Rectal smooth muscle tissue (tissue), 1 donor: ENCODE results near the gene TPK1.

Experiments used
- H3K27ac ChIP-seq: one replicate; pipeline ENCODE4 v1.7.0; 2013; ENCODE audit warnings: low read depth, low read length, inconsistent platforms
- H3K27me3 ChIP-seq: one replicate; pipeline ENCODE4 v1.7.0; 2013; ENCODE audit warnings: low read length; ENCODE audit not compliant: control insufficient read depth, insufficient read depth
- H3K36me3 ChIP-seq: one replicate; pipeline ENCODE4 v1.7.0; 2013; ENCODE audit warnings: low read length; ENCODE audit not compliant: control insufficient read depth, insufficient read depth
- H3K4me1 ChIP-seq: one replicate; pipeline ENCODE4 v1.7.0; 2013; ENCODE audit warnings: low read length; ENCODE audit not compliant: control insufficient read depth, insufficient read depth
- H3K4me3 ChIP-seq: one replicate; pipeline ENCODE4 v1.7.0; 2013; ENCODE audit warnings: low read length
- H3K9ac ChIP-seq: one replicate; pipeline ENCODE4 v1.7.0; 2013; ENCODE audit warnings: low read length

Gene TPK1

GRCh38 chr7:144527051-144527471 is 308.8 kb downstream of the TPK1 start:
- Histone ChIP-seq H3K4me3 (no peak overlapping the region), H3K27me3 (no peaks in the 10 kb centered on the region), H3K9ac (no peak overlapping the region)

DNA sequence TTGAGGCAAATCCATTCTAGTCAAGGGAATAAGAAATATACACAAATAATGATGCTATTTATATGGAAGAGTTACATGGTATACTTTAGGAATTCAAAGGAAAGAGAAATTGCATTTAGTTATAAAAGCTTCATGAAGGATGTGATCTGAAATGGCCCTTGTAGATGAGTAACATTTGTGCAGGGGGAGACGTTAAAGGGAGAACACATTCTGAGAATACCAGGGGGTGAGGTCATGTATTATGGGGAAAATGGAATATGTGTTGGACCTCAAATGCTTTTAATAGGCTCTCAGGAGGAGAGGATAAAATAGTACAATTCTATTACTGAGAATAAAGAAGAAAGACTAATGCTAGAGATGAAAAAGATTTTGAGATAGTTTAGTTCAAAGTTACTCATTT is 309.9 kb downstream of the TPK1 start:
- Histone ChIP-seq H3K4me3 (no peak overlapping the region), H3K36me3 (no peaks in the 10 kb centered on the region), H3K27ac (no peak overlapping the region), H3K4me1 (no peaks in the 10 kb centered on the region), H3K27me3 (no peaks in the 10 kb centered on the region), H3K9ac (no peak overlapping the region)

More at GRCh38 chr7:144527051-144527471, 308.8 kb downstream of the TPK1 start:
- no peaks in the 10 kb centered on the region for H3K36me3 ChIP-seq
- H3K4me1 ChIP-seq, result no peaks in the 10 kb centered on the region
- H3K27ac ChIP-seq, result no peak overlapping the region

DNA sequence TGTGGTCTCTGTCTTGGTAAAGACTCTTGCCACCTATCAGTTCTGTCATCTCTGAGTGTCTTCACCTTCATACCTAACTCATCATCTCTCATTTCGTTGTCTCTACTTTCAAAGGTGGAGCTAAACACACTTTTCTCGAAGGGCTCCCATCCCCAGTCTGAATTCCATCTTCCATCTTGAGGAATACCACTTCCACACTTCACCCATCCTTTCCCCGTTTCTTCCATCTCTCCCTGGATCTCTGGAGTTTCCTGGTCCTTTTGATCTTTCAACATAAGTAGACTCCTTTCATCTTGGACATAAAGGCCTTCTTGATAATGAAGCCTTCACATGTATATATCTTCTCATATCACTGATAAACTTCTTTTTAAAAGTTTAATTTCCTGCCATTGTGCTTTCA is 311.6 kb downstream of the TPK1 start:
- no peak overlapping the region for H3K27ac ChIP-seq
- no peaks in the 10 kb centered on the region for H3K27me3 ChIP-seq
- H3K4me1 ChIP-seq, result peaks cover 10% of the 10 kb centered on the region
- no peak overlapping the region for H3K9ac ChIP-seq
- no peak overlapping the region for H3K4me3 ChIP-seq
- no peaks in the 10 kb centered on the region for H3K36me3 ChIP-seq

DNA sequence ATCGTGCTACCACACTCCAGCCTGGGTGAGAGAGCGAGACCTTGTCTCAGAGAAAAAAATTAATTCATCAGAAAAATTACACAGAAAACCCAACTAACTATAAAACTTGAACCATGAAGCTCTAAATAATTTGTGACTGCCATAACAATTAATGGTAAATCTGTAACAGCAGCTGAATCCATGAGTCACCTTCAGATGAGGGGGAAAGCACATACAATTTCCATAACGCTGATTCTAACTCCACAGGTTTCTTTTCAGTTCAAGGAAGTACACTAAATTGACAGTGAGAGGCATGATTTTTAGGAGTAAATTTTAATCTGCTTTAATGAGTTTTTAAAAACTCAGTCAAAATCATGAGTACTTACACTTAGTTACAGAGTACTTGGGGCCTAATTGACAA is 312.2 kb downstream of the TPK1 start:
- H3K9ac ChIP-seq, result no peak overlapping the region
- H3K4me3 ChIP-seq, result no peak overlapping the region
- H3K36me3 ChIP-seq, result no peaks in the 10 kb centered on the region
- H3K27ac ChIP-seq, result no peak overlapping the region
- H3K27me3 ChIP-seq, result no peaks in the 10 kb centered on the region
- peaks cover 10% of the 10 kb centered on the region for H3K4me1 ChIP-seq

DNA sequence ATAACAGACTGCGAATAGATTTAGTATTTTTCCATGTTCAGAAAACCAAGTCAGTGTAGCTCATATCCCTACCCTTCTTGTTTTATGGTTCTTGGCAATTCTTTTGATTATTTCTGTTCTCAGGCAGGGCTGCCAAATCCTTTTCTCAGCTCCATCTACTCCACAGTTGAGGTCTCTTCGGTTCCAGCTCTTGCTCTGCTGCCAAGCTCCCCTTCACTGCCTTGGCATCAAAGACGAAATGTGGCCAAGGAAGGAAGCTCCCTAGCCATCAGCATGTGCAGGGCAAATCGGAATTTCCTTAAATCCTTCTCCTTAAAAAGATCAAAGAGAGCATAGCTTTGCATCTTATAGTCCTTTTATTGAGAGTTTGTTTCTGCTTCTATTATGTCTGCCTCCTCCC is 315.9 kb downstream of the TPK1 start:
- H3K9ac ChIP-seq, result no peak overlapping the region
- peaks cover 10% of the 10 kb centered on the region for H3K4me1 ChIP-seq
- H3K36me3 ChIP-seq, result no peaks in the 10 kb centered on the region
- no peaks in the 10 kb centered on the region for H3K27me3 ChIP-seq
- no peak overlapping the region for H3K4me3 ChIP-seq
- no peak overlapping the region for H3K27ac ChIP-seq

GRCh38 chr7:144518360-144518759 is 317.5 kb downstream of the TPK1 start:
- Histone ChIP-seq H3K27me3 (no peaks in the 10 kb centered on the region), H3K4me3 (no peak overlapping the region), H3K36me3 (no peaks in the 10 kb centered on the region), H3K27ac (no peak overlapping the region), H3K4me1 (peaks cover 10% of the 10 kb centered on the region), H3K9ac (no peak overlapping the region)

- no peak overlapping the region for H3K4me3 ChIP-seq
- H3K4me1 ChIP-seq, result peaks cover 10% of the 10 kb centered on the region
- H3K27me3 ChIP-seq, result no peaks in the 10 kb centered on the region
- no peak overlapping the region for H3K9ac ChIP-seq
- H3K36me3 ChIP-seq, result no peaks in the 10 kb centered on the region
- no peak overlapping the region for H3K27ac ChIP-seq
Measured at GRCh38 chr7:144517749-144518148, 318.1 kb downstream of the TPK1 start.

- Histone ChIP-seq H3K4me3 (no peak overlapping the region), H3K4me1 (peaks cover 10% of the 10 kb centered on the region), H3K9ac (no peak overlapping the region), H3K27me3 (no peaks in the 10 kb centered on the region), H3K36me3 (no peaks in the 10 kb centered on the region), H3K27ac (no peak overlapping the region)
Measured at GRCh38 chr7:144516729-144517525, 318.9 kb downstream of the TPK1 start.

- Histone ChIP-seq H3K27me3 (no peaks in the 10 kb centered on the region), H3K36me3 (no peaks in the 10 kb centered on the region), H3K4me1 (no peaks in the 10 kb centered on the region), H3K9ac (no peak overlapping the region), H3K4me3 (no peak overlapping the region), H3K27ac (no peak overlapping the region)
Measured at GRCh38 chr7:144513334-144513733, 322.5 kb downstream of the TPK1 start.

DNA sequence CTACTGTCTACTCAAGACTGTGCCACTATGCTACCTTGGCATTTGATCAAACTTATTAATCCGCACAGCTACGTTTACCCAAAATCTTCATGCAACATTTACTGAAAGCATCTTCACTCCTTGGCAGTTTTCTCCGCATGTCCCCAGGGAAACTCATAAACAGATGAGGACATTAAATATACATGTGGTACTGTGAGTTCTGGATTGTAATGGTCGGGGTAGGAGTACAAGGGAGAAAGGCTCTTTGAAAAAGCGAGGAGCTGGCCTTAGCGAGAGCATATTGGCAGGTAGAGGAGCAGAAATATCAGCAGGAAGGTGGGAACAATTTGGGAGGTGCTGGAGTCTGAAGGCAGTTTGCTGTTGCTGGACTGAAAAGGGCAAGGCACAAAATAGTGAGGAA is 325.2 kb downstream of the TPK1 start:
- no peak overlapping the region for H3K4me3 ChIP-seq
- no peaks in the 10 kb centered on the region for H3K4me1 ChIP-seq
- no peak overlapping the region for H3K27ac ChIP-seq
- no peaks in the 10 kb centered on the region for H3K27me3 ChIP-seq
- H3K36me3 ChIP-seq, result no peaks in the 10 kb centered on the region
- H3K9ac ChIP-seq, result no peak overlapping the region

GRCh38 chr7:144508702-144509101 is 327.2 kb downstream of the TPK1 start:
- H3K27me3 ChIP-seq, result no peaks in the 10 kb centered on the region
- H3K27ac ChIP-seq, result no peak overlapping the region
- no peak overlapping the region for H3K4me3 ChIP-seq
- no peaks in the 10 kb centered on the region for H3K4me1 ChIP-seq
- no peaks in the 10 kb centered on the region for H3K36me3 ChIP-seq
- no peak overlapping the region for H3K9ac ChIP-seq

- no peaks in the 10 kb centered on the region for H3K4me1 ChIP-seq
- no peak overlapping the region for H3K27ac ChIP-seq
- H3K36me3 ChIP-seq, result no peaks in the 10 kb centered on the region
- H3K4me3 ChIP-seq, result no peak overlapping the region
- no peaks in the 10 kb centered on the region for H3K27me3 ChIP-seq
- no peak overlapping the region for H3K9ac ChIP-seq
Measured at GRCh38 chr7:144503215-144503614, 332.6 kb downstream of the TPK1 start.

DNA sequence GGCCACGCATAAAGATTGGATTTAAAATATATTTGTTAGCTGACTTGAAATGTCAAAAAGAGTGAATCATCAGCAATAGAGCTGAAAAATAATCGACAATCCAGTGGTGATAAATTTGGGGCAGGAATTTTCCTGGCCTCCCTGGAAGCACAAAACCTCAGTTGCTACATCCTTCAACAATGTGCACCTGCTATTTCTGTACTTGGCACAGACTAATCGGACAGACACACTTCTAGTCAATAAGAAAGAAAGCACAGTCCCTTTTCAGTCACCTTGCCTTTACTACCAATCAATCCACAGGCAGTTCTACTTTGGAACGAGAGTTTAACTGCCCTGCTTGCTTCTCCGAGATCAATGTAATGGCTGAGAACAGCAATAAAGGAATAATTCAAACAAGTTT is 335.6 kb downstream of the TPK1 start:
- no peaks in the 10 kb centered on the region for H3K36me3 ChIP-seq
- no peaks in the 10 kb centered on the region for H3K4me1 ChIP-seq
- no peak overlapping the region for H3K9ac ChIP-seq
- no peaks in the 10 kb centered on the region for H3K27me3 ChIP-seq
- no peak overlapping the region for H3K4me3 ChIP-seq
- no peak overlapping the region for H3K27ac ChIP-seq
